Neural cell (in vitro differentiated cells): ENCODE measurements around the gene RPTN. TPM values are rescaled to one million over a fixed set of nuclear protein-coding genes. Genes with fewer than 3 reads are reported as not detected.

Source experiments
- H2AFZ ChIP-seq: fragments of 200-600, 300-800 bp; sonication (generic), shearing (Covaris generic); 2 replicates; pipeline ENCODE4 v1.6.0; 2014; ENCODE audit warnings: low read depth, mild to moderate bottlenecking, antibody characterized with exemption, low read length, moderate library complexity
- H3F3A ChIP-seq: fragments of 200-600 bp; shearing (Covaris generic); 2 replicates; pipeline ENCODE4 v1.6.1; 2016; ENCODE audit warnings: mild to moderate bottlenecking, moderate library complexity, mixed read lengths, antibody characterized with exemption, low read length; ENCODE audit not compliant: insufficient read depth, poor library complexity, severe bottlenecking
- H3K27ac ChIP-seq: fragments of 200-600, 300-800 bp; sonication (generic), shearing (Covaris generic); 2 replicates; pipeline ENCODE4 v1.5.1; 2014; ENCODE audit warnings: mild to moderate bottlenecking, low read length, moderate library complexity
- H3K27me3 ChIP-seq: fragments of 300-800, 200-600 bp; sonication (generic), shearing (Covaris generic); 2 replicates; pipeline ENCODE4 v1.6.0; 2014; ENCODE audit warnings: mild to moderate bottlenecking, low read depth, low read length, moderate library complexity; ENCODE audit not compliant: insufficient read depth
- H3K36me3 ChIP-seq: fragments of 300-800, 200-600 bp; sonication (generic), shearing (Covaris generic); 2 replicates; pipeline ENCODE4 v1.5.1; 2014; ENCODE audit warnings: mild to moderate bottlenecking, antibody characterized with exemption, low read length, moderate library complexity; ENCODE audit not compliant: insufficient read depth
- H3K4me2 ChIP-seq: fragments of 300-800, 200-600 bp; sonication (generic), shearing (Covaris generic); 2 replicates; pipeline ENCODE4 v1.6.0; 2014; ENCODE audit warnings: mild to moderate bottlenecking, low read length
- H3K4me3 ChIP-seq: fragments of 300-800, 200-600 bp; sonication (generic), shearing (Covaris generic); 2 replicates; pipeline ENCODE4 v1.5.1; 2014; ENCODE audit warnings: mild to moderate bottlenecking, low read length, moderate library complexity
- H3K79me2 ChIP-seq: fragments of 200-600 bp; shearing (Covaris generic); replicated peaks from 2 replicates; pipeline ENCODE4 v1.6.0; 2014; ENCODE audit warnings: mild to moderate bottlenecking, low read length, moderate library complexity; ENCODE audit not compliant: insufficient read depth
- H3K9ac ChIP-seq: fragments of 300-800, 200-600 bp; sonication (generic), shearing (Covaris generic); 2 replicates; pipeline ENCODE4 v1.6.1; 2016; ENCODE audit warnings: mild to moderate bottlenecking, low read length, mixed read lengths
- H3K9me2 ChIP-seq: fragments of 200-600 bp; shearing (Covaris generic); 2 replicates; pipeline ENCODE4 v1.6.1; 2016; ENCODE audit warnings: mild to moderate bottlenecking, low read length, mixed read lengths; ENCODE audit not compliant: insufficient read depth
- H3K9me3 ChIP-seq: fragments of 200-600, 300-800 bp; sonication (generic), shearing (Covaris generic); 2 replicates; pipeline ENCODE4 v1.6.1; 2016; ENCODE audit warnings: mild to moderate bottlenecking, mixed run types, low read length, moderate library complexity, mixed read lengths
- H4K20me1 ChIP-seq: fragments of 200-600 bp; shearing (Covaris generic); 2 replicates; pipeline ENCODE4 v1.6.1; 2016; ENCODE audit warnings: mild to moderate bottlenecking, mixed run types; ENCODE audit not compliant: insufficient read depth
- EP300 ChIP-seq: fragments of 450-650 bp; conservative IDR thresholded peaks from 2 replicates; pipeline ENCODE4 v1.6.1; 2014; ENCODE audit warnings: antibody characterized with exemption, mild to moderate bottlenecking, moderate library complexity; ENCODE audit not compliant: poor library complexity, severe bottlenecking
- EZH2 ChIP-seq: fragments of 200-600, 300-800 bp; shearing (Covaris generic), sonication (generic); IDR thresholded peaks from 2 replicates; pipeline ENCODE4 v1.6.1; 2014; ENCODE audit warnings: antibody characterized with exemption, low read length, borderline replicate concordance, mild to moderate bottlenecking; ENCODE audit not compliant: insufficient read depth, poor library complexity, severe bottlenecking
- MXI1 ChIP-seq: fragments of 450-650 bp; conservative IDR thresholded peaks from 2 replicates; pipeline ENCODE4 v1.6.1; 2014; ENCODE audit warnings: antibody characterized with exemption, mild to moderate bottlenecking; ENCODE audit not compliant: poor library complexity, severe bottlenecking
- POLR2AphosphoS5 ChIP-seq: IDR thresholded peaks from 2 replicates; pipeline ENCODE4 v1.6.1; 2012
- RAD21 ChIP-seq: fragments of 450-650 bp; conservative IDR thresholded peaks from 2 replicates; pipeline ENCODE4 v1.6.1; 2014; ENCODE audit warnings: antibody characterized with exemption, mild to moderate bottlenecking, moderate library complexity
- SMC3 ChIP-seq: fragments of 450-650 bp; conservative IDR thresholded peaks from 2 replicates; pipeline ENCODE4 v1.6.1; 2014; ENCODE audit warnings: antibody characterized with exemption, mild to moderate bottlenecking, moderate library complexity; ENCODE audit not compliant: poor library complexity
- TAF1 ChIP-seq: IDR thresholded peaks from 2 replicates; pipeline ENCODE4 v1.6.1; 2012; ENCODE audit warnings: low read depth
- polyA minus RNA-seq: library from RNA; depleted of rRNA, polyadenylated mRNA; stranded (reverse); fragments of >200 nt; gene quantifications from 2 replicates; pipeline ENCODE4 v1.2.3, GENCODE V29; 2014
- polyA plus RNA-seq: library from polyadenylated mRNA; depleted of rRNA; stranded (reverse); fragments of >200 nt; gene quantifications from 2 replicates; pipeline ENCODE4 v1.2.3, GENCODE V29; 2014
- TF ChIP-seq, protein P1 (sequence below): fragments of 450-650 bp; IDR thresholded peaks from 2 replicates; pipeline ENCODE4 v1.5.1; 2014; ENCODE audit warnings: antibody characterized with exemption, mild to moderate bottlenecking, moderate library complexity; ENCODE audit not compliant: poor library complexity, severe bottlenecking
- TF ChIP-seq, protein P2 (sequence below): IDR thresholded peaks from 2 replicates; pipeline ENCODE4 v1.6.1; 2012; ENCODE audit warnings: borderline replicate concordance

Gene RPTN, protein sequence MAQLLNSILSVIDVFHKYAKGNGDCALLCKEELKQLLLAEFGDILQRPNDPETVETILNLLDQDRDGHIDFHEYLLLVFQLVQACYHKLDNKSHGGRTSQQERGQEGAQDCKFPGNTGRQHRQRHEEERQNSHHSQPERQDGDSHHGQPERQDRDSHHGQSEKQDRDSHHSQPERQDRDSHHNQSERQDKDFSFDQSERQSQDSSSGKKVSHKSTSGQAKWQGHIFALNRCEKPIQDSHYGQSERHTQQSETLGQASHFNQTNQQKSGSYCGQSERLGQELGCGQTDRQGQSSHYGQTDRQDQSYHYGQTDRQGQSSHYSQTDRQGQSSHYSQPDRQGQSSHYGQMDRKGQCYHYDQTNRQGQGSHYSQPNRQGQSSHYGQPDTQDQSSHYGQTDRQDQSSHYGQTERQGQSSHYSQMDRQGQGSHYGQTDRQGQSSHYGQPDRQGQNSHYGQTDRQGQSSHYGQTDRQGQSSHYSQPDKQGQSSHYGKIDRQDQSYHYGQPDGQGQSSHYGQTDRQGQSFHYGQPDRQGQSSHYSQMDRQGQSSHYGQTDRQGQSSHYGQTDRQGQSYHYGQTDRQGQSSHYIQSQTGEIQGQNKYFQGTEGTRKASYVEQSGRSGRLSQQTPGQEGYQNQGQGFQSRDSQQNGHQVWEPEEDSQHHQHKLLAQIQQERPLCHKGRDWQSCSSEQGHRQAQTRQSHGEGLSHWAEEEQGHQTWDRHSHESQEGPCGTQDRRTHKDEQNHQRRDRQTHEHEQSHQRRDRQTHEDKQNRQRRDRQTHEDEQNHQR
- polyA plus RNA-seq (not detected in 2 replicates), polyA minus RNA-seq (not detected in 2 replicates)

DNA sequence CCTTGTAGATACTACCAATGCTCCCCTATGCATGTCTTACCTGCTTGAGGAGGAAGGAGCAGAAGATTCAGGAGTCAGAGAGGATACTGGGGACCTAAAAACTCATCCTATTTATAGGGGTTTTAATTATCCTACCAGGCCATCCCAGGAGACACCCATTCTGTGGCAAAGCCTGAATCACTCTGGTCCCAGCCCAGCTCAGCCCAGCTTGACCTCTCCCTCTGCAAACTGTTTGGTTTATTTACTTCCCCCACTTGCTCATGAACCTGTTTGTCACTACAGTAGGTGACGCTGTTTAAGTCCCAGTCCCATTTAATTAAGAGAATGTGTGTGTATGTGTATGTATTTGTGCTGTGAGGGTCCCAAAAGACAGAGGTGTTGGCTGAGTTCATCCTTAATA, at the start of gene RPTN:
TSS of gene RPTN (minus strand) at position 85 of the 400 bp plus-strand sequence. CDS start 1,339 bp downstream, outside the sequence.
- H4K20me1 ChIP-seq, result no peaks in the 10 kb centered on the region
- H3K9me3 ChIP-seq, result peaks cover 4% of the 10 kb centered on the region
- no peak within 1 kb of the TSS for H3K4me2 ChIP-seq
- no peaks in the 10 kb centered on the region for H3K9me2 ChIP-seq
- H3K27me3 ChIP-seq, result no peaks in the 10 kb centered on the region
- H3K9ac ChIP-seq, result no peak within 1 kb of the TSS
- no peak within 1 kb of the TSS for H2AFZ ChIP-seq
- H3K27ac ChIP-seq, result no peak within 1 kb of the TSS
- no peak within 1 kb of the TSS for H3K4me3 ChIP-seq
- no peak for TF ChIP-seq EZH2
- no peak for TF ChIP-seq SMC3
- no peak for TF ChIP-seq EP300
- no peak for TF ChIP-seq POLR2AphosphoS5
- TF ChIP-seq, protein P1, sequence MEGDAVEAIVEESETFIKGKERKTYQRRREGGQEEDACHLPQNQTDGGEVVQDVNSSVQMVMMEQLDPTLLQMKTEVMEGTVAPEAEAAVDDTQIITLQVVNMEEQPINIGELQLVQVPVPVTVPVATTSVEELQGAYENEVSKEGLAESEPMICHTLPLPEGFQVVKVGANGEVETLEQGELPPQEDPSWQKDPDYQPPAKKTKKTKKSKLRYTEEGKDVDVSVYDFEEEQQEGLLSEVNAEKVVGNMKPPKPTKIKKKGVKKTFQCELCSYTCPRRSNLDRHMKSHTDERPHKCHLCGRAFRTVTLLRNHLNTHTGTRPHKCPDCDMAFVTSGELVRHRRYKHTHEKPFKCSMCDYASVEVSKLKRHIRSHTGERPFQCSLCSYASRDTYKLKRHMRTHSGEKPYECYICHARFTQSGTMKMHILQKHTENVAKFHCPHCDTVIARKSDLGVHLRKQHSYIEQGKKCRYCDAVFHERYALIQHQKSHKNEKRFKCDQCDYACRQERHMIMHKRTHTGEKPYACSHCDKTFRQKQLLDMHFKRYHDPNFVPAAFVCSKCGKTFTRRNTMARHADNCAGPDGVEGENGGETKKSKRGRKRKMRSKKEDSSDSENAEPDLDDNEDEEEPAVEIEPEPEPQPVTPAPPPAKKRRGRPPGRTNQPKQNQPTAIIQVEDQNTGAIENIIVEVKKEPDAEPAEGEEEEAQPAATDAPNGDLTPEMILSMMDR, result no peak
- no peak for TF ChIP-seq TAF1
- H3F3A ChIP-seq, result no peaks in the 10 kb centered on the region
- no peaks in the 10 kb centered on the region for H3K36me3 ChIP-seq
- no peaks in the 10 kb centered on the region for H3K79me2 ChIP-seq

DNA sequence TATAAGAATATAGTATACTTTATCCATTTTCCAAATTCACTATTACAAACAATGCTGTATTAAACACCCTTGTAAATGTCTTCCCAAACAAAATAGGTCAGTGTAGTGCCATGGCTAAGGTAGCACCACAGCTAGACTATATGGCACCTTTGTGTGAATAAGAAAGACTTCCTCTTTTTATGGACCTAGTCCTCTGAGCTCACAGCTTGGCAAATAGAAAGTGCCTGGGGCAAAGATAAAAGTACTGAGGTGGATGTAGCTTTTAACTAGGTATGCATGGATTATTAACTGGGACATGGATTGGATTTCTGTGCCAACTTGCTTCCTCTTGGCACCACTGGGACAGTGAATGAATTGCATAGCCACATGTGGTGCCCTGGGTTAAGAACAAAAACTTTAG, 40.0 kb upstream of the RPTN start:
- no peak overlapping the region for H3K4me3 ChIP-seq
- H2AFZ ChIP-seq, result no peak overlapping the region
- no peaks in the 10 kb centered on the region for H3K9me3 ChIP-seq
- no peak overlapping the region for H3K27ac ChIP-seq
- H4K20me1 ChIP-seq, result no peaks in the 10 kb centered on the region
- no peaks in the 10 kb centered on the region for H3K9me2 ChIP-seq
- no peak overlapping the region for H3K4me2 ChIP-seq
- H3K9ac ChIP-seq, result no peak overlapping the region
- no peak for TF ChIP-seq MXI1
- TF ChIP-seq EZH2, result no peak
- no peak for TF ChIP-seq EP300
- TF ChIP-seq SMC3, result no peak
- TF ChIP-seq, protein P2, sequence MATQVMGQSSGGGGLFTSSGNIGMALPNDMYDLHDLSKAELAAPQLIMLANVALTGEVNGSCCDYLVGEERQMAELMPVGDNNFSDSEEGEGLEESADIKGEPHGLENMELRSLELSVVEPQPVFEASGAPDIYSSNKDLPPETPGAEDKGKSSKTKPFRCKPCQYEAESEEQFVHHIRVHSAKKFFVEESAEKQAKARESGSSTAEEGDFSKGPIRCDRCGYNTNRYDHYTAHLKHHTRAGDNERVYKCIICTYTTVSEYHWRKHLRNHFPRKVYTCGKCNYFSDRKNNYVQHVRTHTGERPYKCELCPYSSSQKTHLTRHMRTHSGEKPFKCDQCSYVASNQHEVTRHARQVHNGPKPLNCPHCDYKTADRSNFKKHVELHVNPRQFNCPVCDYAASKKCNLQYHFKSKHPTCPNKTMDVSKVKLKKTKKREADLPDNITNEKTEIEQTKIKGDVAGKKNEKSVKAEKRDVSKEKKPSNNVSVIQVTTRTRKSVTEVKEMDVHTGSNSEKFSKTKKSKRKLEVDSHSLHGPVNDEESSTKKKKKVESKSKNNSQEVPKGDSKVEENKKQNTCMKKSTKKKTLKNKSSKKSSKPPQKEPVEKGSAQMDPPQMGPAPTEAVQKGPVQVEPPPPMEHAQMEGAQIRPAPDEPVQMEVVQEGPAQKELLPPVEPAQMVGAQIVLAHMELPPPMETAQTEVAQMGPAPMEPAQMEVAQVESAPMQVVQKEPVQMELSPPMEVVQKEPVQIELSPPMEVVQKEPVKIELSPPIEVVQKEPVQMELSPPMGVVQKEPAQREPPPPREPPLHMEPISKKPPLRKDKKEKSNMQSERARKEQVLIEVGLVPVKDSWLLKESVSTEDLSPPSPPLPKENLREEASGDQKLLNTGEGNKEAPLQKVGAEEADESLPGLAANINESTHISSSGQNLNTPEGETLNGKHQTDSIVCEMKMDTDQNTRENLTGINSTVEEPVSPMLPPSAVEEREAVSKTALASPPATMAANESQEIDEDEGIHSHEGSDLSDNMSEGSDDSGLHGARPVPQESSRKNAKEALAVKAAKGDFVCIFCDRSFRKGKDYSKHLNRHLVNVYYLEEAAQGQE, result no peak
- TF ChIP-seq RAD21, result no peak
- TF ChIP-seq, protein P1, result no peak
- TF ChIP-seq POLR2AphosphoS5, result no peak
- no peak for TF ChIP-seq TAF1
- no peaks in the 10 kb centered on the region for H3K36me3 ChIP-seq
- H3K79me2 ChIP-seq, result no peaks in the 10 kb centered on the region
- no peaks in the 10 kb centered on the region for H3F3A ChIP-seq
- H3K27me3 ChIP-seq, result no peaks in the 10 kb centered on the region
